ENCODE measurements around the gene ROBO1.
A peak's percentile ranks its signal among the peaks of the same experiment; 100 is the strongest.

The ROBO1 gene

GRCh38 chr3:79636372-79636771 lies 131.4 kb downstream of the ROBO1 start:
- Histone ChIP-seq H3K27me3 (no peaks in the 10 kb centered on the region), H4K20me1 (no peaks in the 10 kb centered on the region), H3K4me2 (no peak overlapping the region), H3K36me3 (no peaks in the 10 kb centered on the region), H3K4me3 (no peak overlapping the region), H3K27ac (no peak overlapping the region), H3K4me1 (no peaks in the 10 kb centered on the region), H3K9ac (no peak overlapping the region), H3K9me3 (no peaks in the 10 kb centered on the region)
- no peak for TF ChIP-seq Cebpa-rat (IDR thresholded peaks at IDR 0.05)

- H4K20me1 ChIP-seq: no peaks in the 10 kb centered on the region
- no peaks in the 10 kb centered on the region for H3K27me3 ChIP-seq
- H3K36me3 ChIP-seq: no peaks in the 10 kb centered on the region
- no peak for TF ChIP-seq Cebpa-rat (IDR thresholded peaks at IDR 0.05)
- H3K27ac ChIP-seq: no peak overlapping the region
- no peak overlapping the region for H3K4me3 ChIP-seq
- no peaks in the 10 kb centered on the region for H3K9me3 ChIP-seq
- H3K4me2 ChIP-seq: no peak overlapping the region
- no peaks in the 10 kb centered on the region for H3K4me1 ChIP-seq
- H3K9ac ChIP-seq: no peak overlapping the region
Observed at GRCh38 chr3:79632842-79633241, 135.0 kb downstream of the ROBO1 start.

DNA sequence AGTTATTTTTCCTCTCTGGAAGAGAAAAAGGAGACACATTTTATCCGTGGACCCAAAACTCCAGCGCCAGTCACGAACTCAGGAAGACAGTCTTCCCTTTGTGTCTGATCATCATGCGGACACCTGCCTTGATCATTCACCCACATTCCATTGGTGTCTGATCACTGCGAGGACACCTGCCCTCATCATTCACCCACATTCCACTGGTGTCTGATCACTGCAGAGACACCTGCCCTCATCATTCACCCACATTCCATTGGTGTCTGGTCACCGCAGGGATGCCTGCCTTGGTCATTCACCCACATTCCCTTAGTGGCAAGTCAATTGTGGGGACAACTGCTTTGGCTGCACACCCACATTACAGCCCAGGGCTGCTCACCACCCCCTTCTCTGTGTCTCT lies 148.9 kb downstream of the ROBO1 start:
- Histone ChIP-seq H3K9ac (no peak overlapping the region), H3K27me3 (no peaks in the 10 kb centered on the region), H3K27ac (no peak overlapping the region), H3K4me1 (no peaks in the 10 kb centered on the region), H3K4me2 (no peak overlapping the region), H3K9me3 (peaks cover 29% of the 10 kb centered on the region), H4K20me1 (no peaks in the 10 kb centered on the region), H3K36me3 (no peaks in the 10 kb centered on the region), H3K4me3 (no peak overlapping the region)
- TF ChIP-seq Cebpa-rat (IDR thresholded peaks at IDR 0.05): no peak

- no peak for TF ChIP-seq Cebpa-rat (IDR thresholded peaks at IDR 0.05)
- H3K4me2 ChIP-seq: no peak overlapping the region
Observed at GRCh38 chr3:79606414-79606813, 161.4 kb downstream of the ROBO1 start.

DNA sequence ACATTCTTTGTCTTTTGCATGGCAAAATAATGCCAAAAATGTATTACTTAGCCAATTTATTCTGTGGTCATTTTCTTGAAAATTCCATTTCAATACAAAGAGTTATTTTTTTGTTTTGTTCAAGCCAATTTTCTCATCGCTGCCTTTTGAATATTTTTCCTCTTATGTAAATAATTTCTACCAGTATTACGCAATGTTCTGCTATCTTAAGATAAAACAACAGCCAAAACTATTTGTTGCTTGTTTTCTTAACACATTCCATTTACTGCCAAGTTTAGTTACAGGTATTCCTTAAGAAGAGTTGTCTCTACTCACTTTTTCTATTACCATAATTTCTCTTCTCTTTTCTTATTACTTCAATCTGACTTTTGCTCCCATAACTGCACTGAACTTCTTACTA lies 163.1 kb downstream of the ROBO1 start:
- TF ChIP-seq Cebpa-rat (IDR thresholded peaks at IDR 0.05): peak; percentile 50; the same call in 1 of the 2 replicates
- Histone ChIP-seq H3K27me3 (no peaks in the 10 kb centered on the region), H3K27ac (no peak overlapping the region), H4K20me1 (no peaks in the 10 kb centered on the region), H3K9ac (no peak overlapping the region), H3K9me3 (no peaks in the 10 kb centered on the region), H3K4me3 (no peak overlapping the region), H3K4me1 (no peaks in the 10 kb centered on the region), H3K36me3 (no peaks in the 10 kb centered on the region), H3K4me2 (no peak overlapping the region)

More at GRCh38 chr3:79606414-79606813, 161.4 kb downstream of the ROBO1 start:
- H4K20me1 ChIP-seq: no peaks in the 10 kb centered on the region
- no peaks in the 10 kb centered on the region for H3K36me3 ChIP-seq
- no peak overlapping the region for H3K27ac ChIP-seq
- no peak overlapping the region for H3K9ac ChIP-seq
- no peaks in the 10 kb centered on the region for H3K4me1 ChIP-seq
- no peaks in the 10 kb centered on the region for H3K9me3 ChIP-seq
- H3K4me3 ChIP-seq: no peak overlapping the region
- H3K27me3 ChIP-seq: no peaks in the 10 kb centered on the region

GRCh38 chr3:79602385-79602784 lies 165.4 kb downstream of the ROBO1 start:
- H3K4me1 ChIP-seq: no peaks in the 10 kb centered on the region
- no peaks in the 10 kb centered on the region for H3K36me3 ChIP-seq
- no peak overlapping the region for H3K9ac ChIP-seq
- H4K20me1 ChIP-seq: no peaks in the 10 kb centered on the region
- TF ChIP-seq Cebpa-rat (IDR thresholded peaks at IDR 0.05): no peak
- H3K27ac ChIP-seq: no peak overlapping the region
- H3K4me3 ChIP-seq: no peak overlapping the region
- H3K27me3 ChIP-seq: no peaks in the 10 kb centered on the region
- H3K4me2 ChIP-seq: no peak overlapping the region
- H3K9me3 ChIP-seq: no peaks in the 10 kb centered on the region

DNA sequence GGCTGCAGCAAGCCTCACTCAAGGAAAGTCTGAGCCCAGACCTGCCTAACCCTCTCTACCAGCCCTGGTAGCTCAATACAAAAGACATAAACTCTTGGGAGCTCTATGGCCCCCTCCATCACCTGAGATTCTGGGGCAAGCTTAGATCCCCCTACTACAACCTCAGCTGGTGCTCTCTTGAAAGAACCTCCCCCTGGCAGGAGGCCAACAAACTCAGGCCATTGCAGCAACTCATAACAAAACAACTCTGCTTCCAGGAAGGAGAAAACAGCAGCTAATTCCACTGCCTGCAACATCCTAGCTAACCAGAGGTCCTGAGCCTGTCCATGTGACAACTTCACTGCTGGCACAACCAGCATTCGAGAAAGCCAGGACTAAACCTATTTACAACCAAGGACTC lies 169.2 kb downstream of the ROBO1 start:
- H3K9me3 ChIP-seq: no peaks in the 10 kb centered on the region
- no peak overlapping the region for H3K9ac ChIP-seq
- no peak overlapping the region for H3K27ac ChIP-seq
- no peaks in the 10 kb centered on the region for H4K20me1 ChIP-seq
- H3K36me3 ChIP-seq: no peaks in the 10 kb centered on the region
- no peak for TF ChIP-seq Cebpa-rat (IDR thresholded peaks at IDR 0.05)
- H3K4me1 ChIP-seq: no peaks in the 10 kb centered on the region
- no peak overlapping the region for H3K4me2 ChIP-seq
- H3K27me3 ChIP-seq: no peaks in the 10 kb centered on the region
- no peak overlapping the region for H3K4me3 ChIP-seq

- no peak overlapping the region for H3K9ac ChIP-seq
- H3K4me1 ChIP-seq: no peaks in the 10 kb centered on the region
- H3K4me2 ChIP-seq: no peak overlapping the region
- H3K36me3 ChIP-seq: no peaks in the 10 kb centered on the region
- no peaks in the 10 kb centered on the region for H4K20me1 ChIP-seq
- no peak overlapping the region for H3K4me3 ChIP-seq
- TF ChIP-seq Cebpa-rat (IDR thresholded peaks at IDR 0.05): no peak
- no peaks in the 10 kb centered on the region for H3K27me3 ChIP-seq
- H3K27ac ChIP-seq: no peak overlapping the region
- H3K9me3 ChIP-seq: no peaks in the 10 kb centered on the region
Observed at GRCh38 chr3:79597709-79598108, 170.1 kb downstream of the ROBO1 start.

- no peaks in the 10 kb centered on the region for H4K20me1 ChIP-seq
- H3K36me3 ChIP-seq: no peaks in the 10 kb centered on the region
- no peaks in the 10 kb centered on the region for H3K27me3 ChIP-seq
- no peak for TF ChIP-seq Cebpa-rat (IDR thresholded peaks at IDR 0.05)
- no peaks in the 10 kb centered on the region for H3K4me1 ChIP-seq
- no peak overlapping the region for H3K9ac ChIP-seq
- no peak overlapping the region for H3K27ac ChIP-seq
- H3K4me2 ChIP-seq: no peak overlapping the region
- H3K4me3 ChIP-seq: no peak overlapping the region
- no peaks in the 10 kb centered on the region for H3K9me3 ChIP-seq
Observed at GRCh38 chr3:79587150-79587549, 180.6 kb downstream of the ROBO1 start.

DNA sequence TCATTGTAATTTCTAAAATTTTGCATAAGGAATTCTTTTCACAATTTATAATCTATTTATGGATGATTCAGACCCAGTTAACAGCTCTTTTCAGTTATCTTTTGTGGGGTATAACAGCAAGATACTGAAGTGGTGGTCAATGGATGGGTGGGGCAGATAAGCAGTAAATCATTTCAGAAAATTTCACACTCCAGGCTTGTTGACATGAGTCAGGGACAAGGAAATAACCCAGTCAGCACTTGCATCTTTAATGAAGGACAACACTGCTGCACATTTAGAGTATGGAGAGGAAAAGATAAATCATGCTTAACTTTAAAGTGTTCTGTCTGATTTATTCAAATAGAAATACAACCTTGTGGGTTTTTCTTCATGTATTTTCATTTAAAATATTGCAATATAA lies 181.6 kb downstream of the ROBO1 start:
- no peak overlapping the region for H3K9ac ChIP-seq
- no peak overlapping the region for H3K4me3 ChIP-seq
- no peaks in the 10 kb centered on the region for H3K27me3 ChIP-seq
- H3K9me3 ChIP-seq: no peaks in the 10 kb centered on the region
- TF ChIP-seq Cebpa-rat (IDR thresholded peaks at IDR 0.05): no peak
- no peak overlapping the region for H3K27ac ChIP-seq
- H4K20me1 ChIP-seq: no peaks in the 10 kb centered on the region
- no peak overlapping the region for H3K4me2 ChIP-seq
- no peaks in the 10 kb centered on the region for H3K4me1 ChIP-seq
- H3K36me3 ChIP-seq: no peaks in the 10 kb centered on the region

GRCh38 chr3:79572930-79573329 lies 194.9 kb downstream of the ROBO1 start:
- Histone ChIP-seq H3K27ac (no peak overlapping the region), H4K20me1 (no peaks in the 10 kb centered on the region), H3K4me1 (no peaks in the 10 kb centered on the region), H3K4me3 (no peak overlapping the region), H3K9ac (no peak overlapping the region), H3K36me3 (no peaks in the 10 kb centered on the region), H3K9me3 (no peaks in the 10 kb centered on the region), H3K27me3 (no peaks in the 10 kb centered on the region), H3K4me2 (no peak overlapping the region)
- no peak for TF ChIP-seq Cebpa-rat (IDR thresholded peaks at IDR 0.05)

Measured in BLaER1 (cell line).